NCI-H2196 (cell line): ENCODE measurements around the gene ZHX3.

Experiments used
- DNase-seq: peaks from one replicate; lab custom pipeline; 2025; ENCODE audit not compliant: unreplicated experiment; lab: John Stamatoyannopoulos, UW

The ZHX3 gene

GRCh38 chr20:41353530-41353929 lies 36.0 kb upstream of the ZHX3 start:
- DNase-seq = no peak

- no peak for DNase-seq
Measured at GRCh38 chr20:41352666-41353065, 35.1 kb upstream of the ZHX3 start.

- no peak for DNase-seq
Measured at GRCh38 chr20:41352106-41352505, 34.6 kb upstream of the ZHX3 start.

GRCh38 chr20:41350408-41350962 lies 33.0 kb upstream of the ZHX3 start:
- DNase-seq = no peak

- no peak for DNase-seq
Measured at GRCh38 chr20:41349943-41350342, 32.4 kb upstream of the ZHX3 start.

- no peak for DNase-seq
Measured at GRCh38 chr20:41349266-41349665, 31.7 kb upstream of the ZHX3 start.

- DNase-seq = no peak
Measured at GRCh38 chr20:41348430-41349172, 31.1 kb upstream of the ZHX3 start.

- DNase-seq = no peak
Measured at GRCh38 chr20:41347523-41348429, 30.2 kb upstream of the ZHX3 start.

- DNase-seq = no peak
Measured at GRCh38 chr20:41345729-41346067, 28.2 kb upstream of the ZHX3 start.

GRCh38 chr20:41344938-41345728 lies 27.6 kb upstream of the ZHX3 start:
- no peak for DNase-seq

GRCh38 chr20:41344477-41344876 lies 26.9 kb upstream of the ZHX3 start:
- no peak for DNase-seq

GRCh38 chr20:41342474-41343464 lies 25.2 kb upstream of the ZHX3 start:
- no peak for DNase-seq

GRCh38 chr20:41340327-41341055 lies 23.0 kb upstream of the ZHX3 start, which contains the start of gene LPIN3:
Gene LPIN3, plus strand, starts transcription at chr20:41340821. Its CDS starts 4,983 bp downstream, at chr20:41345804.
- peak; percentile 92 for DNase-seq

- DNase-seq = peak; percentile 88
Measured at GRCh38 chr20:41339957-41340326, 22.4 kb upstream of the ZHX3 start.

- no peak for DNase-seq
Measured at GRCh38 chr20:41336711-41337492, 19.4 kb upstream of the ZHX3 start.

- no peak for DNase-seq
Measured at GRCh38 chr20:41335591-41335990, 18.1 kb upstream of the ZHX3 start.

GRCh38 chr20:41334443-41335421 lies 17.2 kb upstream of the ZHX3 start:
- no peak for DNase-seq
